WTC11 (cell line): ENCODE results near the gene RTN4. TPM values are rescaled to one million over a fixed set of nuclear protein-coding genes. Genes with fewer than 3 reads are reported as not detected.

ENCODE experiments used
- ATAC-seq: fragments of 200-7000 bp; cut with Tn5 transposase; 2 replicates; pipeline ENCODE4 v1.10.0; 2021; ENCODE audit warnings: mild to moderate bottlenecking, moderate library complexity
- CTCF ChIA-PET: fragments of 300-600 bp; sonication (Branson Sonifier 250); formaldehyde crosslinking; loops from one replicate; lab custom pipeline; 2021; ENCODE audit warnings: antibody characterized with exemption; lab: Charles Lee
- POLR2A ChIA-PET: fragments of 350-600 bp; sonication (Branson Sonifier 250); formaldehyde crosslinking; loops from one replicate; lab custom pipeline; 2021; ENCODE audit warnings: antibody characterized with exemption; lab: Charles Lee
- DNase-seq: peaks from one replicate; pipeline ENCODE4 v3.0.0; 2021; ENCODE audit warnings: low spot score
- H3K27ac Mint-ChIP-seq: 2 replicates; pipeline ENCODE4 v1.8.0; 2021; ENCODE audit warnings: mixed read lengths
- H3K27me3 Mint-ChIP-seq: 2 replicates; pipeline ENCODE4 v1.8.0; 2021; ENCODE audit warnings: low read depth, mild to moderate bottlenecking, moderate library complexity, mixed read lengths
- H3K36me3 Mint-ChIP-seq: 2 replicates; pipeline ENCODE4 v1.8.0; 2021; ENCODE audit warnings: mixed read lengths
- H3K4me1 Mint-ChIP-seq: 2 replicates; pipeline ENCODE4 v1.8.0; 2022; ENCODE audit warnings: mixed read lengths
- H3K4me3 Mint-ChIP-seq: 2 replicates; pipeline ENCODE4 v1.8.0; 2021; ENCODE audit warnings: mild to moderate bottlenecking, moderate library complexity, mixed read lengths
- H3K9me3 Mint-ChIP-seq: 2 replicates; pipeline ENCODE4 v1.8.0; 2021; ENCODE audit warnings: mixed read lengths
- ATF1 ChIP-seq: sonication (generic); formaldehyde crosslinking; IDR thresholded peaks from 2 replicates; pipeline ENCODE4 v1.8.1; 2023; ENCODE audit warnings: mild to moderate bottlenecking, moderate library complexity, missing genetic modification reagents
- ATF2 ChIP-seq: sonication (generic); formaldehyde crosslinking; IDR thresholded peaks from 2 replicates; pipeline ENCODE4 v1.8.1; 2022; ENCODE audit warnings: low read depth, missing genetic modification reagents, borderline replicate concordance
- ATF3 ChIP-seq: sonication (generic); formaldehyde crosslinking; conservative IDR thresholded peaks from 2 replicates; pipeline ENCODE4 v1.8.1; 2022; ENCODE audit warnings: mild to moderate bottlenecking, missing genetic modification reagents
- E2F5 ChIP-seq: sonication (generic); formaldehyde crosslinking; IDR thresholded peaks from 2 replicates; pipeline ENCODE4 v1.8.1; 2022; ENCODE audit warnings: mild to moderate bottlenecking, moderate library complexity, missing genetic modification reagents
- EMX1 ChIP-seq: fragments of 250-450 bp; sonication (Bioruptor Pico); IDR thresholded peaks from 2 replicates; pipeline ENCODE4 v1.8.0; 2021; ENCODE audit warnings: mild to moderate bottlenecking
- ERG ChIP-seq: fragments of 250-450 bp; sonication (Bioruptor Pico); IDR thresholded peaks from 2 replicates; pipeline ENCODE4 v1.8.0; 2021; ENCODE audit warnings: mild to moderate bottlenecking
- FOXK1 ChIP-seq: sonication (generic); formaldehyde crosslinking; IDR thresholded peaks from 2 replicates; pipeline ENCODE4 v1.8.0; 2022; ENCODE audit warnings: mild to moderate bottlenecking, moderate library complexity, missing genetic modification reagents
- IRF2 ChIP-seq: sonication (generic); formaldehyde crosslinking; IDR thresholded peaks from 2 replicates; pipeline ENCODE4 v1.8.0; 2022; ENCODE audit warnings: low read depth, missing genetic modification reagents, borderline replicate concordance
- MAX ChIP-seq: sonication (generic); formaldehyde crosslinking; IDR thresholded peaks from 2 replicates; pipeline ENCODE4 v1.8.0; 2022; ENCODE audit warnings: mild to moderate bottlenecking, missing genetic modification reagents
- NR1H2 ChIP-seq: sonication (generic); formaldehyde crosslinking; IDR thresholded peaks from 2 replicates; pipeline ENCODE4 v1.9.0; 2021; ENCODE audit warnings: mild to moderate bottlenecking, moderate library complexity, missing genetic modification reagents
- NR3C1 ChIP-seq: sonication (generic); formaldehyde crosslinking; conservative IDR thresholded peaks from 2 replicates; pipeline ENCODE4 v1.8.1; 2023; ENCODE audit warnings: low read depth, mild to moderate bottlenecking, missing genetic modification reagents
- RELA ChIP-seq: sonication (generic); formaldehyde crosslinking; IDR thresholded peaks from 2 replicates; pipeline ENCODE4 v1.8.1; 2022; ENCODE audit warnings: missing genetic modification reagents, mild to moderate bottlenecking, borderline replicate concordance
- SMAD3 ChIP-seq: sonication (generic); formaldehyde crosslinking; IDR thresholded peaks from 2 replicates; pipeline ENCODE4 v1.8.0; 2022; ENCODE audit warnings: missing genetic modification reagents, mild to moderate bottlenecking, borderline replicate concordance
- SMAD4 ChIP-seq: sonication (generic); formaldehyde crosslinking; IDR thresholded peaks from 2 replicates; pipeline ENCODE4 v1.8.0; 2022; ENCODE audit warnings: mild to moderate bottlenecking, missing genetic modification reagents
- TCF7 ChIP-seq: sonication (generic); formaldehyde crosslinking; IDR thresholded peaks from 2 replicates; pipeline ENCODE4 v1.8.0; 2022; ENCODE audit warnings: mild to moderate bottlenecking, low read depth, missing genetic modification reagents, moderate library complexity
- TEAD4 ChIP-seq: sonication (generic); formaldehyde crosslinking; IDR thresholded peaks from 2 replicates; pipeline ENCODE4 v1.8.0; 2022; ENCODE audit warnings: mild to moderate bottlenecking, missing genetic modification reagents
- TP53 ChIP-seq: sonication (generic); formaldehyde crosslinking; IDR thresholded peaks from 2 replicates; pipeline ENCODE4 v1.8.1; 2023; ENCODE audit warnings: mild to moderate bottlenecking, missing genetic modification reagents
- USF1 ChIP-seq: sonication (generic); formaldehyde crosslinking; IDR thresholded peaks from 2 replicates; pipeline ENCODE4 v1.8.0; 2022; ENCODE audit warnings: mild to moderate bottlenecking, missing genetic modification reagents
- ZNF138 ChIP-seq: sonication (generic); formaldehyde crosslinking; conservative IDR thresholded peaks from 2 replicates; pipeline ENCODE4 v1.8.1; 2022; ENCODE audit warnings: mild to moderate bottlenecking, moderate library complexity, missing genetic modification reagents
- ZNF396 ChIP-seq: fragments of 250-450 bp; sonication (Bioruptor Pico); IDR thresholded peaks from 2 replicates; pipeline ENCODE4 v1.8.0; 2021; ENCODE audit warnings: mild to moderate bottlenecking, moderate library complexity, borderline replicate concordance
- total RNA-seq: library from RNA; stranded (reverse); gene quantifications from 3 replicates; pipeline ENCODE4 v1.2.3, GENCODE V29; 2021
- TF ChIP-seq, protein P1 (sequence below): fragments of 250-450 bp; sonication (Bioruptor Pico); IDR thresholded peaks from 2 replicates; pipeline ENCODE4 v1.9.0; 2021; ENCODE audit warnings: mild to moderate bottlenecking
- TF ChIP-seq, protein P2 (sequence below): sonication (generic); formaldehyde crosslinking; IDR thresholded peaks from 2 replicates; pipeline ENCODE4 v1.8.1; 2023; ENCODE audit warnings: mild to moderate bottlenecking, missing genetic modification reagents
- TF ChIP-seq, protein P3 (sequence below): sonication (generic); formaldehyde crosslinking; IDR thresholded peaks from 2 replicates; pipeline ENCODE4 v1.8.1; 2023; ENCODE audit warnings: mild to moderate bottlenecking, missing genetic modification reagents, moderate library complexity

The RTN4 gene
- total RNA-seq, 1 experiment from 2014 or later: 202 TPM

DNA sequence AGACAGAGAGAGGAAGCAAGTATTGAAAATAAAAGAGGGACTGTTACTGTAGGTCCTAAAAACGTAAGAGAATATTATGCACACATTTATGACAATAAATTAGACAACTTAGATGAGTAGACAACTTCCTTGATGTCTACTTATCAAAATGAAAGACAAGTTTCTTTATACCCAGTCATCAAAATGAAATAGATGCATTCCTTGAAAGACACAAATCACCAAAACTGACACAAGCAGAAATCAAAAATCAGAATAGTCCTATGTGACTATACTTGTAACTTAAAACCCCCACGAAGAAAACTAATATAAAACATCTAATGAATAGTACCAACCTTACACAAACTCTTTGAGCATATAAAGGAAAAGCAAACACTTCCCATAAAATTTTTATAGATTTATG is 14.5 kb downstream of the RTN4 start (continued):
- TF ChIP-seq, protein P1, sequence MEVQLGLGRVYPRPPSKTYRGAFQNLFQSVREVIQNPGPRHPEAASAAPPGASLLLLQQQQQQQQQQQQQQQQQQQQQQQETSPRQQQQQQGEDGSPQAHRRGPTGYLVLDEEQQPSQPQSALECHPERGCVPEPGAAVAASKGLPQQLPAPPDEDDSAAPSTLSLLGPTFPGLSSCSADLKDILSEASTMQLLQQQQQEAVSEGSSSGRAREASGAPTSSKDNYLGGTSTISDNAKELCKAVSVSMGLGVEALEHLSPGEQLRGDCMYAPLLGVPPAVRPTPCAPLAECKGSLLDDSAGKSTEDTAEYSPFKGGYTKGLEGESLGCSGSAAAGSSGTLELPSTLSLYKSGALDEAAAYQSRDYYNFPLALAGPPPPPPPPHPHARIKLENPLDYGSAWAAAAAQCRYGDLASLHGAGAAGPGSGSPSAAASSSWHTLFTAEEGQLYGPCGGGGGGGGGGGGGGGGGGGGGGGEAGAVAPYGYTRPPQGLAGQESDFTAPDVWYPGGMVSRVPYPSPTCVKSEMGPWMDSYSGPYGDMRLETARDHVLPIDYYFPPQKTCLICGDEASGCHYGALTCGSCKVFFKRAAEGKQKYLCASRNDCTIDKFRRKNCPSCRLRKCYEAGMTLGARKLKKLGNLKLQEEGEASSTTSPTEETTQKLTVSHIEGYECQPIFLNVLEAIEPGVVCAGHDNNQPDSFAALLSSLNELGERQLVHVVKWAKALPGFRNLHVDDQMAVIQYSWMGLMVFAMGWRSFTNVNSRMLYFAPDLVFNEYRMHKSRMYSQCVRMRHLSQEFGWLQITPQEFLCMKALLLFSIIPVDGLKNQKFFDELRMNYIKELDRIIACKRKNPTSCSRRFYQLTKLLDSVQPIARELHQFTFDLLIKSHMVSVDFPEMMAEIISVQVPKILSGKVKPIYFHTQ (CRISPR knock-in tag): no peak
- no peak for TF ChIP-seq E2F5 (CRISPR knock-in tag)
- no peak for TF ChIP-seq FOXK1 (CRISPR knock-in tag)
- no peak for TF ChIP-seq ZNF396 (CRISPR knock-in tag)
- no peak for TF ChIP-seq ZNF138

DNA sequence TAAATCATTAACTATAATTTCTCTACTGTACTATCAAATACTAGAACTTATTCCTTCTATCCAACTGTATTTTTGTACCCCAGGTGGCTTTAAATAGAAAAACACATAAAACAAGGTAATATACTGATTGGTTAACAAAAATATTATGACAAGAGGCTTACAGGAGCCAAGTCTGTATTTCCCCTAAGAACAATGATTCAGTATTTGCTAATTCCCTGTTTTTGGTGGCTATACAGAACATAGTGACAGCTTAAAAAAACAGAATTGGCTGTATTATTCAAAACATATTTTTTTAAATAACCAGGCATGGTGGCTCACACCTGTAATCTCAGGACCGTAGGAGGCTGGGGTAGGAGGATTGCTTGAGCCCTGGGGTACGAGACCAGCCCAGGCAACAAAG is 16.3 kb downstream of the RTN4 start:
- no peak overlapping the region for H3K27ac Mint-ChIP-seq
- H3K9me3 Mint-ChIP-seq: peaks cover 13% of the 10 kb centered on the region
- no peak for TF ChIP-seq USF1
- TF ChIP-seq SMAD3 (CRISPR knock-in tag): no peak
- TF ChIP-seq TP53 (CRISPR knock-in tag): no peak
- no peak for TF ChIP-seq ATF1 (CRISPR knock-in tag)
- TF ChIP-seq TCF7 (CRISPR knock-in tag): no peak
- no peak for TF ChIP-seq ERG (CRISPR knock-in tag)
- TF ChIP-seq SMAD4 (CRISPR knock-in tag): no peak
- TF ChIP-seq ATF2: no peak
- TF ChIP-seq MAX: no peak
- TF ChIP-seq ZNF396 (CRISPR knock-in tag): no peak
- TF ChIP-seq EMX1 (CRISPR knock-in tag): no peak
- TF ChIP-seq IRF2: no peak
- no peak for TF ChIP-seq NR1H2
- no peak for TF ChIP-seq RELA
- TF ChIP-seq TEAD4 (CRISPR knock-in tag): no peak
- TF ChIP-seq NR3C1 (CRISPR knock-in tag): no peak
- TF ChIP-seq, protein P2, sequence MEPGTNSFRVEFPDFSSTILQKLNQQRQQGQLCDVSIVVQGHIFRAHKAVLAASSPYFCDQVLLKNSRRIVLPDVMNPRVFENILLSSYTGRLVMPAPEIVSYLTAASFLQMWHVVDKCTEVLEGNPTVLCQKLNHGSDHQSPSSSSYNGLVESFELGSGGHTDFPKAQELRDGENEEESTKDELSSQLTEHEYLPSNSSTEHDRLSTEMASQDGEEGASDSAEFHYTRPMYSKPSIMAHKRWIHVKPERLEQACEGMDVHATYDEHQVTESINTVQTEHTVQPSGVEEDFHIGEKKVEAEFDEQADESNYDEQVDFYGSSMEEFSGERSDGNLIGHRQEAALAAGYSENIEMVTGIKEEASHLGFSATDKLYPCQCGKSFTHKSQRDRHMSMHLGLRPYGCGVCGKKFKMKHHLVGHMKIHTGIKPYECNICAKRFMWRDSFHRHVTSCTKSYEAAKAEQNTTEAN: no peak
- TF ChIP-seq, protein P3, sequence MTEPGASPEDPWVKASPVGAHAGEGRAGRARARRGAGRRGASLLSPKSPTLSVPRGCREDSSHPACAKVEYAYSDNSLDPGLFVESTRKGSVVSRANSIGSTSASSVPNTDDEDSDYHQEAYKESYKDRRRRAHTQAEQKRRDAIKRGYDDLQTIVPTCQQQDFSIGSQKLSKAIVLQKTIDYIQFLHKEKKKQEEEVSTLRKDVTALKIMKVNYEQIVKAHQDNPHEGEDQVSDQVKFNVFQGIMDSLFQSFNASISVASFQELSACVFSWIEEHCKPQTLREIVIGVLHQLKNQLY (CRISPR knock-in tag): no peak
- TF ChIP-seq ATF3 (CRISPR knock-in tag): no peak
- TF ChIP-seq, protein P1 (CRISPR knock-in tag): no peak
- ATAC-seq (no peak), DNase-seq (no peak)
- H3K4me1 Mint-ChIP-seq: peaks cover 44% of the 10 kb centered on the region
- H3K27me3 Mint-ChIP-seq: no peaks in the 10 kb centered on the region
- ChIA-PET POLR2A (no interaction called here), CTCF (no interaction called here)
- peaks cover 10% of the 10 kb centered on the region for H3K36me3 Mint-ChIP-seq
- H3K4me3 Mint-ChIP-seq: no peak overlapping the region
